GM19324 (cell line): ENCODE results near the gene DHFR.

Source experiments
- ATAC-seq: cut with Tn5 transposase; IDR thresholded peaks from one replicate; pipeline ENCODE4 v1.9.1; 2021; ENCODE audit warnings: mild to moderate bottlenecking, moderate library complexity; ENCODE audit not compliant: unreplicated experiment, low FRiP score

Gene DHFR

GRCh38 chr5:80656425-80656824, 1.6 kb upstream of the DHFR start:
- no peak for ATAC-seq

- ATAC-seq, result no peak
Measured at GRCh38 chr5:80655231-80655774, 520 bp upstream of the DHFR start.

GRCh38 chr5:80654054-80654390, 761 bp downstream of the DHFR start:
- ATAC-seq, result no peak

- no peak for ATAC-seq
Measured at GRCh38 chr5:80653502-80653901, 1.3 kb downstream of the DHFR start.

- ATAC-seq, result no peak
Measured at GRCh38 chr5:80646926-80647325, 7.9 kb downstream of the DHFR start.

- no peak for ATAC-seq
Measured at GRCh38 chr5:80644900-80645299, 9.9 kb downstream of the DHFR start.

- ATAC-seq, result no peak
Measured at GRCh38 chr5:80641353-80641752, 13.4 kb downstream of the DHFR start.

- ATAC-seq, result no peak
Measured at GRCh38 chr5:80634193-80634592, 20.6 kb downstream of the DHFR start.

- no peak for ATAC-seq
Measured at GRCh38 chr5:80632700-80633099, 22.1 kb downstream of the DHFR start.

- ATAC-seq, result no peak
Measured at GRCh38 chr5:80631278-80632259, 23.2 kb downstream of the DHFR start.

GRCh38 chr5:80629281-80629680, 25.5 kb downstream of the DHFR start:
- ATAC-seq, result no peak

GRCh38 chr5:80625230-80625629, 29.6 kb downstream of the DHFR start:
- ATAC-seq, result no peak

- ATAC-seq, result no peak
Measured at GRCh38 chr5:80623999-80624398, 30.8 kb downstream of the DHFR start.

GRCh38 chr5:80622756-80623155, 32.0 kb downstream of the DHFR start:
- no peak for ATAC-seq

GRCh38 chr5:80620211-80620610, 34.6 kb downstream of the DHFR start:
- ATAC-seq, result no peak

- no peak for ATAC-seq
Measured at GRCh38 chr5:80619086-80619485, 35.7 kb downstream of the DHFR start.

GRCh38 chr5:80618438-80618837, 36.3 kb downstream of the DHFR start:
- ATAC-seq, result no peak

- no peak for ATAC-seq
Measured at GRCh38 chr5:80615266-80615914, 39.4 kb downstream of the DHFR start.

GRCh38 chr5:80609692-80610091, 45.1 kb downstream of the DHFR start:
- no peak for ATAC-seq

- no peak for ATAC-seq
Measured at GRCh38 chr5:80608731-80609130, 46.1 kb downstream of the DHFR start.

GRCh38 chr5:80607832-80608231, 47.0 kb downstream of the DHFR start:
- ATAC-seq, result peak; percentile 62

- no peak for ATAC-seq
Measured at GRCh38 chr5:80607343-80607742, 47.4 kb downstream of the DHFR start.
